Activated T-cell treated with anti-CD3 and anti-CD28 coated beads, Interleukin-2, amount 50 U/mL, for 48 hours (primary cell): ENCODE data around the gene WNT7B.

Source experiments
- DNase-seq, 2 experiments: peaks; one replicate each; pipeline ENCODE4 v3.0.0-alpha.2; 2020

WNT7B gene

GRCh38 chr22:45977003-45977411, at the start of gene WNT7B:
TSS of gene WNT7B (minus strand) at chr22:45977162. CDS start at chr22:45976754, 408 bp downstream.
- peak in 1 of 2 experiments; percentile 32 for DNase-seq

- no peak for DNase-seq
Observed at GRCh38 chr22:46025973-46026898, 49.3 kb upstream of the WNT7B start.

- no peak for DNase-seq
Observed at GRCh38 chr22:46025225-46025972, 48.4 kb upstream of the WNT7B start.

GRCh38 chr22:46024136-46024840, 47.3 kb upstream of the WNT7B start:
- no peak for DNase-seq

- no peak for DNase-seq
Observed at GRCh38 chr22:46023558-46023981, 46.6 kb upstream of the WNT7B start.

DNA sequence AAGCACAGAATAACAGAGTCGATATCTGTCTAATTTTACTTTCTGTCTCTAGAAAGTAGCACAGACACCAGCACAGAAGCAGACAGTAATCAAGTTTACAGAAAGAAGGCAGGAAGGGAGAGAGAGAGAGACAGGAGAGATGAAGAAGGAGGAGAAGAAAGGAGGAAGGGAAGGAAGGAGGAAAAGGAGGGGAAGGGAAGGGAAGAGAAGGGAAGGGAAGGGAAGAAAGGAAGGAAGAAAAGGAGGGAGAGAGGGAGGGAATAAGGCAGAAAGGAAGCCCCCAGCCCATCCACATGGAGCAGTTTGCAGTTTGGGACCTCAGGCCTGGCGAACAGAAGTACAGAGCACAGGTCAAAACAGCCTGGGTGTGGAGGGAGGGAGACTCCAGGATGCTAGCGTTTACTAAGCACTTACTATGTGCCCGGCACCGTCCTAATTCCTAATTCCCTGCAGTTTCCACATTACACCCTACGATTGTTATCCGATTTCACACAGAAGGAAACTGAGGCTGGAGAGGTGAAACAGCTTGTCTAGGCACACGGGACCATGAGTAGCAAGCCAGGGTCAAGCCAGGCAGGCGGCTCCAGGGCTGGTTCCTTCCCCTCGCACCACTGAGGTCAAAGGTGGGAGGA, 46.0 kb upstream of the WNT7B start:
- no peak for DNase-seq

DNA sequence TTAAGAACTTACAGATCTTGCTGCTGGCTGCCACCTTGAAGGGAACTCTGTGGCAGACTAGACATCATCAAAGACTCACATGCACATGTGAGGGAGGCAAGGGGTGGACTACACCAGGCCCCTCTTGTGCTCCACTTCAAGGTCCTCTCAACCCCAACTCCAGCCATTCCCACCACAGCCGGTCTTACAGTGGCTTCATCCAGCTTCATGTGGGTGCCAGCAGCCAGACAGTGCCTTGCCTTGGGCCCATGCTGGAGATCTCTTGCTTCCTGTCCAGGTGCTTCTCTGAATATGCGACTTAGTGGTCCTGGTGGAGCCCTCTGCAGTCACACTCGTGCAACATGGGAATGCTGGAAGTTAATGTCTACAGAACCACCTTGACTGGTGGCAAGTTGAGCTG, 44.6 kb upstream of the WNT7B start:
- no peak for DNase-seq

DNA sequence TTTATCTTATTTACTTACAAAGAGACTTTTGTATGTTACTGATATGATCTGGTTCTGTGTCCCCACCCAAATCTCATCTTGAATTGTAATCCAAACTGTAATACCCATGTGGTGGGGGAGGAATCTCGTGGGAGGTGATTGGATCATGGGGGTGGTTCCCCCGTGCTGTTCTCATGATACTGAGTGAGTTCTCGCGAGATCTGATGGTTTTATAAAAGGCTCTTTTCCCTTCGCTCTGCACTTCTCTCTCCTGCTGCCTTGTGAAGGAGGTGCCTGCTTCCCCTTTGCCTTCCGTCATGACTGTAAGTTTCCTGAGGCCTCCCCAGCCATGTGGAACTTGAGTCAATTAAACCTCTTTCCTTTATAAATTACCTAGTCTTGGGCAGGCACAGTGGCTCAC, 42.4 kb upstream of the WNT7B start:
- DNase-seq: no peak

GRCh38 chr22:46018859-46019258, 41.9 kb upstream of the WNT7B start:
- DNase-seq: no peak

- no peak for DNase-seq
Observed at GRCh38 chr22:46017166-46017565, 40.2 kb upstream of the WNT7B start.

DNA sequence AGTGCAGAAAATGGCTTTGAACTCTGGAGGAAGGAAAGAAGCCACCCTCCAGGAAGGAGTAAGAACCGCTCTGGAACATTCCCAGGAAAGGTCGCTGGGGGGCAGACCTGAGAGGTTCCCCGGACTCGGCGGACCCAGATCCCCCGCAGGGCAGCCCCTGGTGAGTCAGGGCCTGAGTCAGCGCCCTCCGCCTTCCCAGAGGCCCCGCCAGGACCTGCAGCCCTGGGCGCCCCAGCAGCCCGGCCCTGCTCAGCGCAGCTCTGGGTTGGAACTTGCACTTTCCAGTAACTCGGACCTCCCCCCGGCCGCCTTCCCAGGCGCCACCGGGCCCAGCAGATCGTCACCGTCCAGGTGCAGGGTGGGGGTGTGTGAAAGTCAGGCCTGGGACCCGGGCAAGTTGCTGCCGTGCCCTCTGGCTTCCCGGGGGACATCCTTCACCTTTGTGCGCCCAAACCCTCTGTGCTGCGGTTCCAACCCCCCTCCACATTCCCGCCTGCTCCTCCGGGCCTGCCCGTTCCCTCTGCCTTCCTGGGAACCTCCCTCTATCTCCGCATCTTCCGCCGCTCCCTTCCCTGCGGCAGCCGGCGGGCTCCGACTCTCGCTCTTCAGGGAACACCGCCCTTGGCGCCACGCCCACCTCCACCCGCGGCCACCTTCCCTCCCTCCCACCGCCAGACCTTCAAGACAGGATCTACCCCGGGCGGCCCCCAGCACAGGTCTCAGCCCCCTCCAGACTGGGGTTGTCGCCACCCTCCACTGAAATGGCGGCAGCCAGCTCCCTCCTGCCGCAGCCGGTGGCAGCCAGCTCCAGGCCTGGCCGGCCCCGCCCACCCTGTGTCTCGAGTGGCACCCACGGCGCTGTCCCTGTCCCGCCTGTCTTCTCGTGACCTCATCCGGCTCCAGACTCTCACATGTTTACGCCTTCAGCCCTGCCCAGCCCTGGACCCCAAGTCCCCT, 36.8 kb upstream of the WNT7B start:
- peak; percentile 93 to 96 for DNase-seq

- no peak for DNase-seq
Observed at GRCh38 chr22:46012881-46013281, 35.9 kb upstream of the WNT7B start.

- no peak for DNase-seq
Observed at GRCh38 chr22:46012182-46012880, 35.4 kb upstream of the WNT7B start.

DNA sequence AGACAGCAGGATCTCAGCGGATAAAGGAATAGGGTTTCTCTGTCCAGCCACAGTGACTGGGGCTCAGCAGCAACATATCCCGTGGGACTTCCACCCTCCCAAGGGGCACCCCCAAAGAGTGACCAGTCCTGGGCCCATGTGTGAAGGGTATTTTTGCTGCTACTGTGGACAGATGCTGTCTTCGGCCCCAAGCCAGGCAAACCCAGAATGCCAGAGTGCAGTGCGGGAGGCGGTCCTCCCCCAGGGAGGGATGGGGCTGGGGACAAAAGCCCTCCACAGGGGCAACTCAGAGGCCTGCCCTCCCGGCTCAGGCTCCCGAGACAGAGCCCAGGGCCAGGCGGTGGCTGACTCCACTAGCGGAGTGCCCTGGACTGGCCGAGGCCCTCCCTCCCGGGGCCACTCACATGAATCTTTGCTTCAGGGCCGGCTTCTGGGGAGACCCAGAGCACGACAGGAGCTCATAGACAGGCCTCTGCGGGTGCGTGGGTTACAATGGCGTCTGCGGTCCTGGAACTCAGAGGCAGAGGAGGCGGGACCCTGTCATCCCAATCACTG, 34.7 kb upstream of the WNT7B start:
- no peak for DNase-seq

- no peak for DNase-seq
Observed at GRCh38 chr22:46010951-46011626, 34.1 kb upstream of the WNT7B start.

DNA sequence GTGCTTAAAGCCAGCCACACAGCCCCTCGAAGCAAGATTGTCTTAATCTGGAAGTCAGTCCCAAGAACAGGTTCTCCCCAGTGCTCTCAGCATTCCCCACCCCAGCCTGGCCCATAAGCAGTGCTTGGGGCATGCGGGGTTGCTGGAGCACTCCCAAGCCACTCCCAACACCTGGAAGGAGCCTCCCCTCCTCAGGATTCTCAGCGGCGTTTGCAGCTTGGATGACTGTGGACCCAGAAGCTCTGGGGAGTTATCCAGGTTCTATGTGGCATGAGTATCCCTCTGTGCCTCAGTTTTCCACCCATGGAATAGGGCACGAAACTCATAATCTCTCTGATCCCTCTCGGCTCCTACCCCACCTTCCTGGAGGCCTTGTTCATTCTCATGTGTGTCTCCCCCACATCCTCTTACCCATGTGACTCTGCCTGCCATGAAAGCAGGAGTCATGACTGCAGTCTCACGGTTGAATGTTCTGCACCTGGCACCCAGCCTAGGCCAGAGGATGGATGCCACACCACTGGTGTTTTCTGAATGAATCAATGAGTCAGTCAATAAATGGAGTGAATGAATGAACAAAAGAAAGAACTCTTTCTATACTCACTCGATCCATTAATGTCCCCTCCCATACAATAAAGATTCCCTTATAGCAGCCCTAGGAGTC, 33.4 kb upstream of the WNT7B start:
- no peak for DNase-seq

DNA sequence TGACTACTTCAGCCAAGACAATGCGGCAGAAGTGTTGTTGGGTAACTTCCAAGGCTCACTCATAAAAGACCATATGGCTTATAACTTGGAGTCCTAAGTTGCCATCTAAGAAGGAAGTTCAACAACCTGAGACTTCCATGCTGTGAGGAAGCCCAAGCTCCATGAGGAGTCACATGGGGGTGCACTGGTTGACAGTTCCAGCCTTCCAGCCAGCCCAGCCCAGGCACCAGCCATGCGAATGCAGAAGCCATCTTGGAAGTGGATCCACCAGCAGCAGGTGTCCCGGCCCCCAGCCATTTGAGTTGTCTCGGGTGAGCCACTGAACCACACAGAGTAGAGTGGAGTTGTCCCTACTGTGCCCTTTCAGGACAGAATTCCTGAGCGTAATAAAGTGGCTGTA, 32.8 kb upstream of the WNT7B start:
- no peak for DNase-seq

DNA sequence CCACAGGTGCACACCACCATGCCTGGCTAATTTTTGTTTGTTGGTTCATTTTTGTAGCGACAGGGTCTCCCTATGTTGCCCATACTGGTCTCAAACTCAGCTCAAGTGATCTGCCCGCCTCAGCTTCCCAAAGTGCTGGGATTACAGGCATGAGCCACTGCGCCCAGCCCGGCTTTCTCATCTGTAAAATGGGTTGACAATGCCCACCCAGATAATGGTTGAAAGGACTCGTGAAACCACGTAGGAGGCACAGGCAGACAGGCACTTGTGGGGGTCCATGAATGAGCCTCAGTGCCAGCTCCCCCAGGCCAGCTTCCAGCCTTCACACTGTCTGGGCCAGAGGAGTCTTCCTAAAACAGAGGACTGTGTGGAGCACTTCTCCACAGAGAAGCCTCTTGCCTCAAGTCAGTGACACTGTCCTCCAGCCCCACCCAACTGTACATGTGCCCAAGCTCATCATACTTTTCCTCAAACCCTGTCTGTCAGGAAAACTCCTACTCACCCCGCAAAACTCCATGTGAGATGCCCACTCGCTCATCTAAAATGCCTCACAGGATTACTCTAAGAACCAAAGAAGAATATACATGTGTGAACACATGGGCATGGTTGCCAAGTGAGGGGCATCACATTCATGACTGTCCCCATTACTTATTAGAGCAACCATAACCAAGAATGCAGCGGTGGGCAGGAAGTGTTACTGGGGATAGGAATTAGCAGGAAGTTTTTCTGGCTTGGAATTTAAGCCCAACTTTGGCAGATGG, 32.1 kb upstream of the WNT7B start:
- DNase-seq: no peak

DNA sequence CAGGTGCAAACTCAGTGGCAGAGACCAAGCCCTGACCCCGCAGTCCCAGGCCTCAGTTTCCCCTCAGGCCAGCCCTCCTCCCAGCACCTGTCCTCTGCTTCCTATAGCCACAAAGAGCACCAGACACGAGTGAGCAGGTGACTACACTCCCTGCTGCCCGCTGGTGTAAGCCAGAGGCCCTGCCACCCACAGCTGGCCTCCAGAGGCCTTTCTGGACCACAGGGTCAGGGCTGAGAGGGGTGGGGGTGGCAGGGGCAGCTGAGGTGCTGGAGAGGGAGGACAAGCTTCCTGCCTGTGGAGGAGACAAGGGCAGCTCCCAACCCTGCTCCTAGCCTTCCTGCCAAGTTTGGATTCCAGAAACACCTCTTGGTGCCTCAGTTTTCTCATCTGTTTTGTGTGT, 31.3 kb upstream of the WNT7B start:
- no peak for DNase-seq
